Aorta (tissue), 5 donors: Measurements from ENCODE around the gene APOB. TPM values are rescaled to one million over a fixed set of nuclear protein-coding genes. Genes with fewer than 3 reads are reported as not detected.

ENCODE experiments used
- ATAC-seq: fragments of 200-7000 bp; cut with Tn5 transposase; one replicate; pipeline ENCODE4 v1.9.1; 2022; ENCODE audit warnings: moderate library complexity; ENCODE audit not compliant: low FRiP score
- DNase-seq, 2 donors: peaks; one replicate each; pipeline ENCODE4 v3.0.0-alpha.2; 2020
- H3K27ac ChIP-seq, 2 donors: one replicate each; pipeline ENCODE4 v1.5.1; 2013; ENCODE audit warnings: low read length in 2 of 2, mild to moderate bottlenecking in 2 of 2, moderate library complexity in 2 of 2, control low read depth in 1 of 2, inconsistent platforms in 1 of 2, low read depth in 1 of 2
- H3K27me3 ChIP-seq, 2 donors: one replicate each; pipeline ENCODE4 v1.6.1; 2013; ENCODE audit warnings: control low read depth in 1 of 2, low read length in 1 of 2, mild to moderate bottlenecking in 1 of 2, moderate library complexity in 1 of 2; ENCODE audit not compliant: insufficient read depth in 2 of 2, control insufficient read depth in 1 of 2
- H3K36me3 ChIP-seq, 2 donors: one replicate each; pipeline ENCODE4 v1.6.1; 2013; ENCODE audit warnings: control low read depth in 1 of 2, low read length in 1 of 2, mild to moderate bottlenecking in 1 of 2; ENCODE audit not compliant: insufficient read depth in 2 of 2, control insufficient read depth in 1 of 2
- H3K4me1 ChIP-seq, 2 donors: one replicate each; pipeline ENCODE4 v1.6.1; 2013; ENCODE audit warnings: low read length in 2 of 2, control low read depth in 1 of 2, mild to moderate bottlenecking in 1 of 2, moderate library complexity in 1 of 2; ENCODE audit not compliant: insufficient read depth in 2 of 2, control insufficient read depth in 1 of 2
- H3K4me3 ChIP-seq, 2 donors: one replicate each; pipeline ENCODE4 v1.5.1; 2013; ENCODE audit warnings: low read length in 2 of 2, control low read depth in 1 of 2, mild to moderate bottlenecking in 1 of 2
- H3K9me3 ChIP-seq: one replicate; pipeline ENCODE4 v1.6.1; 2013; ENCODE audit warnings: mild to moderate bottlenecking, low read length; ENCODE audit not compliant: control insufficient read depth
- WGBS, 2 donors: extraction: QIAGEN DNeasy Blood & Tissue Kit; methylation state at CpG; one replicate each; pipeline ENCODE4 v1.1.7; 2013; 5-methylcytosine and 5-hydroxymethylcytosine counted together
- intact Hi-C, 2 donors: fragments of 100-400 bp; cut with DNase I; formaldehyde crosslinking; loops; one replicate each; pipeline versions ENCODE4 v1.14.2 to v1.15.0; 2022
- polyA plus RNA-seq, 2 donors: library from polyadenylated mRNA; stranded (reverse); fragments of 200-250 nt; gene quantifications; one replicate each; pipeline ENCODE4 v1.2.3, GENCODE V29; 2013
- total RNA-seq, 2 donors: library from RNA; stranded (reverse); fragmentation: NEBNext Ultra II Directional; extraction: Animal tissue kit (Norgen Biotek cat#: 25700); gene quantifications; one replicate each; pipeline ENCODE4 v1.2.1, GENCODE V29; 2021
- donor health status: healthy with polysubstance abuse.
- donor health status: Bipolar disorder and iron deficiency.
- donor health status: DM: no; HTN: no; CAD: no.
- donor health status: DM: no; HTN: no; CAD: no.
- donor health status: DM: yes; HTN: yes; CAD: no.

The APOB gene
- total and polyA plus RNA-seq, 4 donors: 0.38 to 8.8 (median 5.3) TPM

GRCh38 chr2:21010813-21011439 lies 32.9 kb downstream of the APOB start:
- Histone ChIP-seq H3K4me3 (no peak overlapping the region), H3K27me3 (no peaks in the 10 kb centered on the region), H3K27ac (no peak overlapping the region), H3K4me1 (no peaks in the 10 kb centered on the region), H3K36me3 (peaks cover 9 to 11% of the 10 kb centered on the region in 2 donors), H3K9me3 (peaks cover 12% of the 10 kb centered on the region)
- DNase-seq (no peak), ATAC-seq (no peak)
- intact Hi-C loops: no loop called here
- 78 to 85% methylated on average over 10 of the region's 10 CpGs for WGBS, 2 donors

- WGBS, 2 donors: 73 to 81% methylated on average over 2 of the region's 2 CpGs
- DNase-seq: no peak
- H3K4me1 ChIP-seq: no peaks in the 10 kb centered on the region
- peaks cover 9 to 11% of the 10 kb centered on the region in 2 donors for H3K36me3 ChIP-seq
- H3K9me3 ChIP-seq: peaks cover 14% of the 10 kb centered on the region
- no peak overlapping the region for H3K27ac ChIP-seq
- no peaks in the 10 kb centered on the region for H3K27me3 ChIP-seq
- no peak overlapping the region for H3K4me3 ChIP-seq
- ATAC-seq: no peak
- intact Hi-C loops: no loop called here
Measured at GRCh38 chr2:21009662-21010225, 34.1 kb downstream of the APOB start.

DNA sequence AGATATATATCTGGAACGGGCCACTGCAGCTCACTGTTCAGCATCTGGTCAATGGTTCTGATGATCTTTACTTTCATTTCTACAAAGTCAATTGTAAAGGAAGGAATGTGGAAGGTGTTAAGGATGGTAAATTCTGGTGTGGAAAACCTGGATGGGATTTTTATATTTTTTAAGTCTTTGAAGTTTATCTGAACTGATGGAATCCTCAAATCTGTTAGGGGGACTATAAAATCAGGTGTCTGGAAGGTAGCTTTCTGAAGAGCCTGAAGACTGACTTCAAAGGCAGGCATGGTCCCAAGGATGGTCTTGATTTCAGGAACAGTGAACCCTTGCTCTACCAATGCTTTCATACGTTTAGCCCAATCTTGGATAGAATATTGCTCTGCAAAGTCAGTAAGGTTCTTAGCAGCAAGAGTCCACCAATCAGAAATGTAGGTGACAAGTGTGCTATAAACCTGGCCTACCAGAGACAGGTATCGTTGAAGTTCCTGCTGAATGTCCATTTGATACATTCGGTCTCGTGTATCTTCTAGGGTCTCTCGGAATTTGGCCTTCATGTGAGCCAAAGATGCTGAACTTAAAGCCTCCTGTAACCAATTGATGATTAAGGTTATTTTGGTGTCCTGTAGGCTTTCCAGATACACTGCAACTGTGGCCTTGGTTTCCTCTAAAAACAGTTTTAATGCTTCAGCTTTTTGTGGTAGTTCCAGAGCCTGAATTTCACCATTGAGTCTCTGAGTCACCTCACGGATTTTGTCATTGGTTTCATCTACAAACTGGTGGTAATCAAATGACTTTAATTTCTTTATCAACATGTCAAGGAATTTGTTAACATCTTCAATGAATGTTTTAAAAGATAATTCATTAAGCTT lies 34.8 kb downstream of the APOB start:
- intact Hi-C loops: no loop called here
- H3K27ac ChIP-seq: no peak overlapping the region
- 92 to 96% methylated on average over 7 of the region's 7 CpGs for WGBS, 2 donors
- no peak overlapping the region for H3K4me3 ChIP-seq
- peaks cover 14% of the 10 kb centered on the region for H3K9me3 ChIP-seq
- no peaks in the 10 kb centered on the region for H3K4me1 ChIP-seq
- no peaks in the 10 kb centered on the region for H3K27me3 ChIP-seq
- ATAC-seq: no peak
- H3K36me3 ChIP-seq: peaks cover 11 to 13% of the 10 kb centered on the region in 2 donors
- DNase-seq: no peak

GRCh38 chr2:21008014-21008789 lies 35.7 kb downstream of the APOB start:
- Histone ChIP-seq H3K36me3 (peaks cover 11 to 13% of the 10 kb centered on the region in 2 donors), H3K27me3 (no peaks in the 10 kb centered on the region), H3K4me1 (no peaks in the 10 kb centered on the region), H3K4me3 (no peak overlapping the region), H3K27ac (no peak overlapping the region), H3K9me3 (peaks cover 14% of the 10 kb centered on the region)
- 95 to 97% methylated on average over 9 of the region's 9 CpGs for WGBS, 2 donors
- ATAC-seq: no peak
- DNase-seq: no peak
- intact Hi-C loops: no loop called here

DNA sequence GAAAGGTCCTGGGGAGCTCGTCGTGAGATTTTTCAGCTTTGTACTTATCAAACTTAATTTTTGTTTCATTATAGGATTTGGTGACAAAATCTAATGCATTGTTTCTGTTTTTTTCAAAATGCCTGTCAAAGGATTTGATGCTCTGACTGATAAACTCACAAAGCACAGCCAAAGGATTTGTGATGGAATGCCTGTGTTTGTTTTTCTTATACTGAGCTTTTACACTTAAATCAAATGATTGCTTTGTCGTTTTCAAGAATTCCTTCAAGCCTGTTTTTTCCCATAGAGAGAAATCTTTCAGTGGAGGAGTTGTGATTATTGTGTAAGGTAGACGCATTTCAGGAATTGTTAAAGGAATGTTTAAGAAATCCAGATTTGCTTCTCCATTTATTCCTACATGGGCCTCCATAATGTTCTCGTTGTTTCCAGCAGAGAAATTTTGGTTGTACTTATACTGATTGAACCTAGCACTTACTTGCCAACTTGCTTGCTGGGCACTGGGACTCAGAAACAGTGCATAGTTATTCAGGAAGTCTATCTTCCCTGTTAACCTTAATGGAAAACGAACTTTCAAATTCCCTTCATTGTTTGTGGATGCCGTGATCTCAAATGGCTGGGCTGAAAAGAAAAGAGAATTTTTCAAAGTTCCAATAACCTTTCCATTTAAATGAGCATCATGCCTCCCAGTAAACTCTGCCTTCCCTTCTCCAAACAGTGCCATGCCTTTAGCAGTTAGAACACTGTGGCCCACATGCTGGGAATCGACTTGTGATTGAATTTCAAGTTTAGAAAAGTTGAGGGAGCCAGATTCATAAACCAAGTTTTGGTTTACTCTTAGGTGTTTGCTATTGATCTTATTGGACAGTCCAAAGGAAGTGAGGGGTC lies 36.5 kb downstream of the APOB start:
- peaks cover 15% of the 10 kb centered on the region for H3K9me3 ChIP-seq
- 62 to 66% methylated on average over 8 of the region's 8 CpGs for WGBS, 2 donors
- peaks cover 12 to 13% of the 10 kb centered on the region in 2 donors for H3K36me3 ChIP-seq
- intact Hi-C loops: no loop called here
- no peaks in the 10 kb centered on the region for H3K4me1 ChIP-seq
- H3K27me3 ChIP-seq: no peaks in the 10 kb centered on the region
- DNase-seq (no peak), ATAC-seq (no peak)
- H3K27ac ChIP-seq: no peak overlapping the region
- H3K4me3 ChIP-seq: no peak overlapping the region

GRCh38 chr2:21006423-21007128 lies 37.3 kb downstream of the APOB start:
- Histone ChIP-seq H3K4me1 (no peaks in the 10 kb centered on the region), H3K9me3 (peaks cover 12% of the 10 kb centered on the region), H3K36me3 (peaks cover 9 to 11% of the 10 kb centered on the region in 2 donors), H3K27ac (no peak overlapping the region), H3K4me3 (no peak overlapping the region), H3K27me3 (no peaks in the 10 kb centered on the region)
- DNase-seq (no peak), ATAC-seq (no peak)
- WGBS, 2 donors: 78 to 83% methylated on average over 6 of the region's 6 CpGs
- intact Hi-C loops: no loop called here

DNA sequence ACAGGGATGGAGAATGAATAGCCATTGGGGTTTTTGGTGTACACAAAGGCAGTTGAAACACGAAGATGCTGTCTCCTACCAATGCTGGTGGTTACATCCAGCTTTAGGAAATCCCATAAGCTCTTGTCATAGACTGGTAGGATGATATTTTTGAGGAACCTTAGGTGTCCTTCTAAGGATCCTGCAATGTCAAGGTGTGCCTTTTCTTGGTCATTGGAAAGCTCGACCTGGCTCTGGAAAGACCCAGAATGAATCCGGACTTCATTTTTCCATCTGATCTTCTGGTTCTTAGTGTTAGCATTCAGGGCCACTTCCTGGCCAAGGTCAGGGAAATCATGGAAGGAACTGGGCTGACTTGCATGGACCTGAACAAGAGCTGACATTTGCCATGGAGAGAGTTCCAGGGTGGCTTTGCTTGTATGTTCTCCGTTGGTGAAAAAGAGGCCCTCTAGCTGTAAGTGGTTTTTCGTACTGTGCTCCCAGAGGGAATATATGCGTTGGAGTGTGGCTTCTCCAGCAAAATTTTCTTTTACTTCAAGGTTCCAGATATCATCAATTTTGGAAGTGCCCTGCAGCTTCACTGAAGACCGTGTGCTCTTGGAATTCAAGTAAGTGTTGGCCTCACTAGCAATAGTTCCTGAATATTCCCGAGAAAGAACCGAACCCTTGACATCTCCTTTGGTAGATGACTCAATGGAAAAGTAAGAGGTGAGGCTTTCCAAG lies 38.0 kb downstream of the APOB start:
- Histone ChIP-seq H3K9me3 (peaks cover 10% of the 10 kb centered on the region), H3K4me1 (no peaks in the 10 kb centered on the region), H3K4me3 (no peak overlapping the region), H3K36me3 (peaks cover 6 to 8% of the 10 kb centered on the region in 2 donors), H3K27me3 (no peaks in the 10 kb centered on the region), H3K27ac (no peak overlapping the region)
- intact Hi-C loops: no loop called here
- WGBS, 2 donors: 88 to 93% methylated on average over 9 of the region's 9 CpGs
- DNase-seq (no peak), ATAC-seq (no peak)
